ENCODE data around the gene ARL10.

The ARL10 gene

GRCh38 chr5:176381979-176382378 lies 16.7 kb downstream of the ARL10 start:
- Histone ChIP-seq H3K36me3 (ENCODE audit: insufficient read depth, low read length) (peaks cover 58% of the 10 kb centered on the region), H3K27me3 (ENCODE audit: insufficient read depth, low read length, poor library complexity) (no peaks in the 10 kb centered on the region), H3K9ac (ENCODE audit: low read depth, low read length) (no peak overlapping the region), H4K20me1 (ENCODE audit: insufficient read depth, low read length) (peaks cover 40% of the 10 kb centered on the region), H3K79me2 (ENCODE audit: insufficient read depth, low read length) (peaks cover 26% of the 10 kb centered on the region), H3K9me3 (ENCODE audit: insufficient read depth, low read length, severe bottlenecking) (no peaks in the 10 kb centered on the region), H3K4me1 (ENCODE audit: insufficient read depth, low read length) (peaks cover 15% of the 10 kb centered on the region), H2AFZ (ENCODE audit: low read depth, low read length) (no peak overlapping the region), H3K4me2 (ENCODE audit: insufficient read depth, low read length) (no peak overlapping the region), H3K4me3 (ENCODE audit: low read depth in 1 of 2, low read length in 2 of 2) (no peak overlapping the region), H3K27ac (ENCODE audit: low read length) (no peak overlapping the region)
- DNase-seq = no peak
- ATAC-seq (ENCODE audit: insufficient read depth, low read depth) = 0 out of 3 replicates have a peak, but pooled peaks have one; percentile 28
- no peak for TF ChIP-seq EZH2 (IDR thresholded peaks at IDR 0.05; ENCODE audit: borderline replicate concordance, low read depth, low read length, severe bottlenecking)
- TF ChIP-seq, protein P1, sequence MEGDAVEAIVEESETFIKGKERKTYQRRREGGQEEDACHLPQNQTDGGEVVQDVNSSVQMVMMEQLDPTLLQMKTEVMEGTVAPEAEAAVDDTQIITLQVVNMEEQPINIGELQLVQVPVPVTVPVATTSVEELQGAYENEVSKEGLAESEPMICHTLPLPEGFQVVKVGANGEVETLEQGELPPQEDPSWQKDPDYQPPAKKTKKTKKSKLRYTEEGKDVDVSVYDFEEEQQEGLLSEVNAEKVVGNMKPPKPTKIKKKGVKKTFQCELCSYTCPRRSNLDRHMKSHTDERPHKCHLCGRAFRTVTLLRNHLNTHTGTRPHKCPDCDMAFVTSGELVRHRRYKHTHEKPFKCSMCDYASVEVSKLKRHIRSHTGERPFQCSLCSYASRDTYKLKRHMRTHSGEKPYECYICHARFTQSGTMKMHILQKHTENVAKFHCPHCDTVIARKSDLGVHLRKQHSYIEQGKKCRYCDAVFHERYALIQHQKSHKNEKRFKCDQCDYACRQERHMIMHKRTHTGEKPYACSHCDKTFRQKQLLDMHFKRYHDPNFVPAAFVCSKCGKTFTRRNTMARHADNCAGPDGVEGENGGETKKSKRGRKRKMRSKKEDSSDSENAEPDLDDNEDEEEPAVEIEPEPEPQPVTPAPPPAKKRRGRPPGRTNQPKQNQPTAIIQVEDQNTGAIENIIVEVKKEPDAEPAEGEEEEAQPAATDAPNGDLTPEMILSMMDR (IDR thresholded peaks at IDR 0.05; ENCODE audit: borderline replicate concordance, extremely low read depth, low read length, poor library complexity, severe bottlenecking) = no peak

- Histone ChIP-seq H3K36me3 (ENCODE audit: insufficient read depth, low read length) (peaks cover 66% of the 10 kb centered on the region), H4K20me1 (ENCODE audit: insufficient read depth, low read length) (peaks cover 47% of the 10 kb centered on the region), H3K4me2 (ENCODE audit: insufficient read depth, low read length) (no peak overlapping the region)
These were observed 17.4 kb downstream of the ARL10 start for GRCh38 chr5:176382721-176383120.

DNA sequence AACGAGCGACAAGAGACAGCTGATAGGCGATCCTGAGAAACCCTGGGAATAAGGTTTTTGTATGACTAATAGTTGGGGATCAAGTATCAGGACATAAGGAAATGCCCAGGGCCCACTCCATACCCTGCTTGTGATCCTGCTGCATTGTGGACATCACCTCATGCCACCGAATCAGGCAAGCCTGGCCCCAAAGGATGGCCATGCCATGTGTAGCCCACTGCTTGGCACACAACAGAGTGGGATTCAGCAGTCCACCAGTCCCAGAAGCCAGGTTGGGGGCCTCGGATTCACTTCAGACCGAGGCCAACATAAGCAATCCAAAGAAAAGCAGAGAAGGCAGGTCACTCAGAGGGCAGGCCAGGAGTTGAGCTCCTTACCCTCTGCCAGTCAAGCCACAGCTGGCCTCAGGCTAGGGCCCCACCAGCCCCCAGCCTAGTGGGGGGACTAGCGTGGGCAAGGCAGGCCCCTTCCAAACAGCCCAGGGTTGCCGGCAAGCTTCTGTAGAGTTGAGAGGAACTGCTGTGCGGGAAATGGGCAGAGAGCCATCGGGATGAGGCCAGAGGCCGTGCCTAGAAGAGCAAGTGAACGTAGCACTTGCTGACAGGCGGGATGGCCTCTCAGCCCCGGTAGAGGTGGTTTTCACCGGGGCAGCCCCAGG lies 18.1 kb downstream of the ARL10 start:
- Histone ChIP-seq H3K4me3 (ENCODE audit: low read depth in 1 of 2, low read length in 2 of 2) (no peak overlapping the region), H3K9ac (ENCODE audit: low read depth, low read length) (no peak overlapping the region), H3K4me2 (ENCODE audit: insufficient read depth, low read length) (no peak overlapping the region), H4K20me1 (ENCODE audit: insufficient read depth, low read length) (peaks cover 47% of the 10 kb centered on the region), H3K9me3 (ENCODE audit: insufficient read depth, low read length, severe bottlenecking) (no peaks in the 10 kb centered on the region), H3K4me1 (ENCODE audit: insufficient read depth, low read length) (peaks cover 22% of the 10 kb centered on the region), H3K36me3 (ENCODE audit: insufficient read depth, low read length) (peaks cover 66% of the 10 kb centered on the region), H3K79me2 (ENCODE audit: insufficient read depth, low read length) (peaks cover 40% of the 10 kb centered on the region), H2AFZ (ENCODE audit: low read depth, low read length) (no peak overlapping the region), H3K27me3 (ENCODE audit: insufficient read depth, low read length, poor library complexity) (no peaks in the 10 kb centered on the region), H3K27ac (ENCODE audit: low read length) (no peak overlapping the region)
- no peak for DNase-seq
- ATAC-seq (ENCODE audit: insufficient read depth, low read depth) = no peak
- no peak for TF ChIP-seq EZH2 (IDR thresholded peaks at IDR 0.05; ENCODE audit: borderline replicate concordance, low read depth, low read length, severe bottlenecking)
- TF ChIP-seq, protein P1 (IDR thresholded peaks at IDR 0.05; ENCODE audit: borderline replicate concordance, extremely low read depth, low read length, poor library complexity, severe bottlenecking) = no peak

More at GRCh38 chr5:176382721-176383120, 17.4 kb downstream of the ARL10 start:
- Histone ChIP-seq H3K4me3 (ENCODE audit: low read depth in 1 of 2, low read length in 2 of 2) (no peak overlapping the region), H3K4me1 (ENCODE audit: insufficient read depth, low read length) (peaks cover 22% of the 10 kb centered on the region), H2AFZ (ENCODE audit: low read depth, low read length) (no peak overlapping the region), H3K9ac (ENCODE audit: low read depth, low read length) (no peak overlapping the region), H3K27me3 (ENCODE audit: insufficient read depth, low read length, poor library complexity) (no peaks in the 10 kb centered on the region), H3K9me3 (ENCODE audit: insufficient read depth, low read length, severe bottlenecking) (no peaks in the 10 kb centered on the region), H3K79me2 (ENCODE audit: insufficient read depth, low read length) (peaks cover 33% of the 10 kb centered on the region), H3K27ac (ENCODE audit: low read length) (no peak overlapping the region)
- TF ChIP-seq, protein P1 (IDR thresholded peaks at IDR 0.05; ENCODE audit: borderline replicate concordance, extremely low read depth, low read length, poor library complexity, severe bottlenecking) = no peak
- TF ChIP-seq EZH2 (IDR thresholded peaks at IDR 0.05; ENCODE audit: borderline replicate concordance, low read depth, low read length, severe bottlenecking) = no peak
- DNase-seq (no peak), ATAC-seq (ENCODE audit: insufficient read depth, low read depth) (no peak)

All from DND-41 (cell line).